H9 (cell line): ENCODE results near the gene DENND1C. TPM values are rescaled to one million over a fixed set of nuclear protein-coding genes. Genes with fewer than 3 reads are reported as not detected.

Source experiments
- DNase-seq: peaks from one replicate; pipeline ENCODE4 v3.0.0-alpha.2; 2017
- H2AFZ ChIP-seq: one replicate; pipeline ENCODE4 v1.6.1; 2013; ENCODE audit warnings: mild to moderate bottlenecking, low read length, control low read depth, moderate library complexity
- H2AK5ac ChIP-seq: 2 replicates; pipeline ENCODE4 v1.6.1; 2013; ENCODE audit warnings: low read length, control low read depth, mixed read lengths; ENCODE audit not compliant: insufficient read length
- H2BK120ac ChIP-seq: one replicate; pipeline ENCODE4 v1.6.1; 2013; ENCODE audit warnings: low read depth, mild to moderate bottlenecking, low read length, control low read depth, inconsistent platforms; ENCODE audit not compliant: poor library complexity, severe bottlenecking
- H2BK12ac ChIP-seq: 2 replicates; pipeline ENCODE4 v1.6.1; 2013; ENCODE audit warnings: low read length, control low read depth, mixed read lengths, low read depth; ENCODE audit not compliant: insufficient read length
- H2BK15ac ChIP-seq: 2 replicates; pipeline ENCODE4 v1.6.1; 2013; ENCODE audit warnings: low read depth, low read length, control low read depth
- H2BK20ac ChIP-seq: one replicate; pipeline ENCODE4 v1.6.1; 2013; ENCODE audit warnings: low read depth, mild to moderate bottlenecking, low read length, control low read depth, inconsistent platforms; ENCODE audit not compliant: poor library complexity, severe bottlenecking
- H2BK5ac ChIP-seq: 2 replicates; pipeline ENCODE4 v1.6.1; 2013; ENCODE audit warnings: low read length, control low read depth, mixed read lengths; ENCODE audit not compliant: insufficient read length
- H3K14ac ChIP-seq: 2 replicates; pipeline ENCODE4 v1.6.1; 2013; ENCODE audit warnings: low read length, control low read depth; ENCODE audit not compliant: insufficient read depth
- H3K18ac ChIP-seq: 2 replicates; pipeline ENCODE4 v1.6.1; 2013; ENCODE audit warnings: low read depth, mild to moderate bottlenecking, mixed read lengths, low read length, control low read depth; ENCODE audit not compliant: insufficient read length
- H3K23ac ChIP-seq: 2 replicates; pipeline ENCODE4 v1.6.1; 2013; ENCODE audit warnings: low read length, control low read depth, mixed read lengths, low read depth; ENCODE audit not compliant: insufficient read length
- H3K23me2 ChIP-seq: 2 replicates; pipeline ENCODE4 v1.6.1; 2013; ENCODE audit warnings: low read depth, mild to moderate bottlenecking, mixed read lengths, low read length, control low read depth; ENCODE audit not compliant: insufficient read length, poor library complexity, severe bottlenecking
- H3K27ac ChIP-seq: 2 replicates; pipeline ENCODE4 v1.5.1; 2013; ENCODE audit warnings: low read length, control low read depth, mixed read lengths, low read depth; ENCODE audit not compliant: insufficient read length
- H3K27me3 ChIP-seq: 2 replicates; pipeline ENCODE4 v1.6.1; 2013; ENCODE audit warnings: low read length, control low read depth, inconsistent platforms; ENCODE audit not compliant: insufficient read depth
- H3K4ac ChIP-seq: 2 replicates; pipeline ENCODE4 v1.6.1; 2013; ENCODE audit warnings: low read depth, mild to moderate bottlenecking, control low read depth, inconsistent platforms, low read length, moderate library complexity
- H3K4me1 ChIP-seq: 2 replicates; pipeline ENCODE4 v1.6.1; 2013; ENCODE audit warnings: low read length, control low read depth, inconsistent platforms; ENCODE audit not compliant: insufficient read depth
- H3K4me2 ChIP-seq: 2 replicates; pipeline ENCODE4 v1.6.1; 2013; ENCODE audit warnings: low read length, control low read depth, mixed read lengths; ENCODE audit not compliant: insufficient read length, insufficient read depth
- H3K56ac ChIP-seq: 2 replicates; pipeline ENCODE4 v1.6.1; 2013; ENCODE audit warnings: low read depth, mild to moderate bottlenecking, mixed read lengths, low read length, control low read depth; ENCODE audit not compliant: insufficient read length
- H3K79me1 ChIP-seq: 2 replicates; pipeline ENCODE4 v1.6.1; 2013; ENCODE audit warnings: low read depth, mild to moderate bottlenecking, moderate library complexity, low read length, control low read depth, inconsistent platforms; ENCODE audit not compliant: insufficient read depth, poor library complexity, severe bottlenecking
- H3K79me2 ChIP-seq: 2 replicates; pipeline ENCODE4 v1.6.1; 2013; ENCODE audit warnings: low read length, control low read depth, inconsistent platforms; ENCODE audit not compliant: insufficient read depth
- H3K9ac ChIP-seq: 2 replicates; pipeline ENCODE4 v1.6.1; 2013; ENCODE audit warnings: low read length, control low read depth, mixed read lengths; ENCODE audit not compliant: insufficient read length; ENCODE audit errors: extremely low read depth
- H3K9me3 ChIP-seq: one replicate; pipeline ENCODE4 v1.6.1; 2013; ENCODE audit warnings: low read depth, low read length, inconsistent platforms; ENCODE audit not compliant: control insufficient read depth
- H3T11ph ChIP-seq: one replicate; pipeline ENCODE4 v1.6.1; 2013; ENCODE audit warnings: mild to moderate bottlenecking, low read length, control low read depth, inconsistent platforms
- H4K20me1 ChIP-seq: one replicate; pipeline ENCODE4 v1.6.1; 2013; ENCODE audit not compliant: control insufficient read depth, insufficient read length, insufficient read depth
- H4K5ac ChIP-seq: 2 replicates; pipeline ENCODE4 v1.6.1; 2013; ENCODE audit warnings: low read depth, mild to moderate bottlenecking, mixed read lengths, low read length, control low read depth; ENCODE audit not compliant: insufficient read length
- H4K8ac ChIP-seq: replicated peaks from 2 replicates; pipeline ENCODE4 v1.6.1; 2013; ENCODE audit warnings: low read length, control low read depth, mixed read lengths, low read depth; ENCODE audit not compliant: insufficient read length
- H4K91ac ChIP-seq: 2 replicates; pipeline ENCODE4 v1.6.1; 2013; ENCODE audit warnings: low read depth, mild to moderate bottlenecking, moderate library complexity, mixed read lengths, low read length, control low read depth; ENCODE audit not compliant: insufficient read length
- H3K27ac Mint-ChIP-seq, 3 experiments: 2 replicates in 2 of 3; 3 replicates in 1 of 3; pipeline ENCODE4 v1.8.0; 2020 to 2021; ENCODE audit warnings: mixed read lengths in 3 of 3, mild to moderate bottlenecking in 1 of 3, moderate library complexity in 1 of 3
- H3K27me3 Mint-ChIP-seq: 2 replicates; pipeline ENCODE4 v1.8.0; 2021; ENCODE audit warnings: low read depth, mild to moderate bottlenecking, moderate library complexity, mixed read lengths
- H3K36me3 Mint-ChIP-seq, 3 experiments: 2 replicates in 2 of 3; 3 replicates in 1 of 3; pipeline ENCODE4 v1.8.0; 2020 to 2021; ENCODE audit warnings: low read depth in 3 of 3, mixed read lengths in 3 of 3; ENCODE audit not compliant: insufficient read depth in 1 of 3
- H3K4me1 Mint-ChIP-seq, 2 experiments: 2 replicates each; pipeline ENCODE4 v1.8.0; 2020; ENCODE audit warnings: mixed read lengths in 2 of 2
- H3K4me3 Mint-ChIP-seq, 2 experiments: 2 replicates in 1 of 2; 3 replicates in 1 of 2; pipeline ENCODE4 v1.8.0; 2020 to 2021; ENCODE audit warnings: mild to moderate bottlenecking in 2 of 2, mixed read lengths in 2 of 2, moderate library complexity in 1 of 2
- H3K9me3 Mint-ChIP-seq, 2 experiments: 2 replicates in 1 of 2; 3 replicates in 1 of 2; pipeline ENCODE4 v1.8.0; 2020; ENCODE audit warnings: mild to moderate bottlenecking in 2 of 2, mixed read lengths in 2 of 2, moderate library complexity in 1 of 2
- CTCF ChIP-seq: fragments of 200-600 bp; sonication (generic); conservative IDR thresholded peaks from 3 replicates; pipeline ENCODE4 v1.8.0; 2021; ENCODE audit warnings: antibody characterized with exemption, mild to moderate bottlenecking
- whole genome bisulfite sequencing: extraction: QIAGEN DNeasy Blood & Tissue Kit; methylation state at CpG from one replicate; pipeline ENCODE4 v1.1.7; 2013; ENCODE audit warnings: missing lambda C conversion rate, low lambda C conversion rate, mixed read lengths; ENCODE audit not compliant: insufficient read length; ENCODE audit errors: extremely low coverage; 5-methylcytosine and 5-hydroxymethylcytosine counted together
- total RNA-seq: library from RNA; stranded (reverse); gene quantifications from 2 replicates; pipeline ENCODE4 v1.2.1, GENCODE V29; 2021

DENND1C gene
- total RNA-seq, 1 experiment from 2014 or later = 2.4 TPM

- Histone ChIP-seq H3K4me2 (no peak overlapping the region), H2AK5ac (no peak overlapping the region), H3K23me2 (no peaks in the 10 kb centered on the region), H2AFZ (no peak overlapping the region), H4K20me1 (peaks cover 2% of the 10 kb centered on the region), H3K4me1 (no peaks in the 10 kb centered on the region), H2BK15ac (no peak overlapping the region), H3K9ac (no peak overlapping the region), H3K27ac (no peak overlapping the region), H3K14ac (no peak overlapping the region), H3K23ac (no peak overlapping the region), H4K5ac (no peak overlapping the region), H2BK120ac (no peak overlapping the region), H3K18ac (no peak overlapping the region), H3K56ac (no peak overlapping the region), H2BK5ac (no peak overlapping the region), H3K79me2 (no peaks in the 10 kb centered on the region), H4K91ac (no peak overlapping the region), H2BK20ac (no peak overlapping the region), H3K79me1 (no peaks in the 10 kb centered on the region), H2BK12ac (no peak overlapping the region), H3K4ac (no peak overlapping the region), H3T11ph (no peak overlapping the region), H3K9me3 (no peaks in the 10 kb centered on the region), H3K27me3 (no peaks in the 10 kb centered on the region), H4K8ac (no peak overlapping the region)
- peaks cover 8 to 25% (median 19%) of the 10 kb centered on the region in 3 experiments; a peak in 6 of 7 replicates for H3K36me3 Mint-ChIP-seq
- H3K27me3 Mint-ChIP-seq = no peaks in the 10 kb centered on the region
- no peak for DNase-seq
- no peak for TF ChIP-seq CTCF
- no peak overlapping the region for H3K27ac Mint-ChIP-seq
- no peaks in the 10 kb centered on the region; a peak in 1 of 5 replicates for H3K9me3 Mint-ChIP-seq
- no CpG with 5 or more reads among the region's 3 CpGs for WGBS
- H3K4me1 Mint-ChIP-seq = no peaks in the 10 kb centered on the region
- no peak overlapping the region for H3K4me3 Mint-ChIP-seq
Measured at GRCh38 chr19:6446452-6446851, 35.1 kb downstream of the DENND1C start.
